Large intestine (tissue), 3 donors: ENCODE data around the gene PCBP2. TPM values are rescaled to one million over a fixed set of nuclear protein-coding genes. Genes with fewer than 3 reads are reported as not detected.
"Not testable (repeated sequence)": the region's sequence is repeated elsewhere in the genome, so short reads cannot be mapped to it uniquely, and the experiment has no call there.

Experiments
- DNase-seq, 2 donors: peaks; one replicate each; pipeline versions ENCODE4 v3.0.0 to v3.0.0-alpha.2; 2013
- H3K27ac ChIP-seq: one replicate; pipeline ENCODE4 v1.5.1; 2013; ENCODE audit warnings: low read length
- H3K27me3 ChIP-seq: 2 replicates; pipeline ENCODE4 v1.6.1; 2013; ENCODE audit warnings: low read length; ENCODE audit not compliant: control insufficient read depth, insufficient read depth
- H3K36me3 ChIP-seq: 2 replicates; pipeline ENCODE4 v1.6.1; 2013; ENCODE audit warnings: low read length; ENCODE audit not compliant: control insufficient read depth, insufficient read depth
- H3K4me1 ChIP-seq: one replicate; pipeline ENCODE4 v1.6.1; 2013; ENCODE audit warnings: low read length; ENCODE audit not compliant: control insufficient read depth, insufficient read depth
- H3K4me3 ChIP-seq: one replicate; pipeline ENCODE4 v1.5.1; 2013; ENCODE audit warnings: low read length
- H3K9me3 ChIP-seq: one replicate; pipeline ENCODE4 v1.6.1; 2013; ENCODE audit warnings: mild to moderate bottlenecking, low read depth, low read length, moderate library complexity; ENCODE audit not compliant: control insufficient read depth
- WGBS: methylation state at CpG from one replicate; pipeline ENCODE4 v1.1.5; 2013; ENCODE audit warnings: low lambda C conversion rate; ENCODE audit not compliant: insufficient coverage; 5-methylcytosine and 5-hydroxymethylcytosine counted together
- polyA plus RNA-seq: library from polyadenylated mRNA; unstranded; fragments of 120-200 nt; gene quantifications from one replicate; pipeline ENCODE4 v1.2.1, GENCODE V29; 2013

The PCBP2 gene
- polyA plus RNA-seq, 1 donor, result 765 TPM

DNA sequence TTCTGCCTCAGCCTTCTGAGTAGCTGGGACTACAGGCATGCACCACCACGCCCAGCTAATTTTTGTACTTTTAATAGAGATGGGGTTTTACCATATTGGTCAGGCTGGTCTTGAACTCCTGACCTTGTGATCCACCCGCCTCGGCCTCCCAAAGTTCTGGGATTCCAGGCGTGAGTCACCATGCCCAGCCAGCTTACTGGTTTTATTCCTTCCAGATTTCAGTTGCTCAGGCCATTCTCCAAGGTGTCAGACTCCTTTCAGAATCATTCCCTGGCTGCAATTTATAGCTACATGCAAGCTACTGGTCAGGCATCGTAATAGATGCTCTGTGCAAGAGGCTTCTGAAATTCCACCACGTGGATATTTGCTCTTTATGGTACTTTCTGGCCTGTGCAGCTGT lies 29.6 kb downstream of the PCBP2 start:
- Histone ChIP-seq H3K4me1 (peaks cover 17% of the 10 kb centered on the region), H3K36me3 (peaks cover 92% of the 10 kb centered on the region)

DNA sequence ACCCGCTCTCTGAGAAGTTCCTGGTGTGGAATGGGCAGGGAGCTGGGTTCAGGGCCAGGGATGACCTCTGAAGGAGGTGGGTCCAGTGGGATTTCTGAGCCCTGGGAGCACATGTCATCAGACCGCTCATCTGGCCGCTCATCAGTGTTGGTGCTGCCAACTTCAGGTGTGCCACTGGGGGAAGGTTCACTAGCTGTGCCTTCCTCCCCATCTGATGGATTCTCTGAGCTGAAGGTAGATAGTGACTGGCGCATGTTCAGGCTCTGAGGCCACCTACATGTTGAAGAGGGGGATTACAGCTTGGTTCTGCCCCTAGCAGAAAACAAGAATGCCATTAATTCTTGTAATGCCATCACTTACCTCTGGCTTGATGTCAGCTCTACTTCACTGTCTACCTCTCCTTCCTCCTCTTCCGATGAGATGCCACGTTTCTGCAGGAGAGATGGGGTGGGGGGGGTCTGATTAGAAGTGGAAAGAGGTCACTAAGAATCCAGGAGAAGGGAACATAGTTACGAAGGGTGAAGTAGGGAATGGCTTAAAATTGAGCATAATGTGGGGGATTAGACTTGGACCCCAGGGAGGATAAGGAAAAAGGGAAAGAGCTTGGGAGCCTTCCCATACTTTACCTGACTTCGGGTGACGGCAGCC lies 30.2 kb downstream of the PCBP2 start:
- Histone ChIP-seq H3K27ac (no peak overlapping the region), H3K4me1 (peaks cover 17% of the 10 kb centered on the region), H3K27me3 (no peaks in the 10 kb centered on the region), H3K9me3 (peaks cover 2% of the 10 kb centered on the region), H3K36me3 (peaks cover 92% of the 10 kb centered on the region), H3K4me3 (no peak overlapping the region)
- DNase-seq, result no peak
- WGBS, result 100% methylated on average over 1 of the region's 9 CpGs

More for the DNA sequence above, 29.6 kb downstream of the PCBP2 start:
- H3K27ac ChIP-seq, H3K4me3 ChIP-seq, H3K9me3 ChIP-seq, DNase-seq, H3K27me3 ChIP-seq: not testable (repeated sequence)
- WGBS, result 92% methylated on average over 2 of the region's 6 CpGs

DNA sequence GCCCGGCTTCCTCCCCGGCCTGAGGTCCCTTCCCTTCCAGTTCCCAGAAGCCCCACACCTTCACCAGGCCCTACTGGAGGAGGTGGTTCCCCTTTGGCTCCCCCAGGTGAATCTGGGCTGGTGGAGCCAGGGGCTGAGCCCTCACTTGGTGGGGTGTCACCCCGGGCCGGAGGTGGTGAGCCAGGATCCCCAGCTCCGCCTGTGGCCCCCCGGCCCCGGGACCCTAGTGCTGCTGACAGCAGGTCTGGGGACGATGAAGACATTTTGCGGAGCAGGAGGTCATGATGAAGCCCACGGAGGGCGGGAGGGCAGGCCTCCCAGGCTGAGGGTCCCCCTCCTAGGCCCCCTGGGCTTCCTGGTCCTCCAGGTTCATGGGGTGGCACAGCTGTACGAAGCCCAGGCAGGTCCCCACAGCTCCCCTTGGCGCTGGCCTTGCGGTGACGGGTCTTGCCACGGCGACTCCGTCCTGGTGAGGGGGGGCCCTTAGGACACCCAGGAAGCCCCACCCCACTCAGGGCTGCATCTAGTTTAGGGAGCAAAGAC lies 30.8 kb downstream of the PCBP2 start:
- DNase-seq, result no peak
- peaks cover 93% of the 10 kb centered on the region for H3K36me3 ChIP-seq
- H3K4me3 ChIP-seq, result no peak overlapping the region
- H3K4me1 ChIP-seq, result peaks cover 17% of the 10 kb centered on the region
- WGBS, result no CpG with 5 or more reads among the region's 18 CpGs
- H3K9me3 ChIP-seq, result peaks cover 2% of the 10 kb centered on the region
- no peak overlapping the region for H3K27ac ChIP-seq
- no peaks in the 10 kb centered on the region for H3K27me3 ChIP-seq

DNA sequence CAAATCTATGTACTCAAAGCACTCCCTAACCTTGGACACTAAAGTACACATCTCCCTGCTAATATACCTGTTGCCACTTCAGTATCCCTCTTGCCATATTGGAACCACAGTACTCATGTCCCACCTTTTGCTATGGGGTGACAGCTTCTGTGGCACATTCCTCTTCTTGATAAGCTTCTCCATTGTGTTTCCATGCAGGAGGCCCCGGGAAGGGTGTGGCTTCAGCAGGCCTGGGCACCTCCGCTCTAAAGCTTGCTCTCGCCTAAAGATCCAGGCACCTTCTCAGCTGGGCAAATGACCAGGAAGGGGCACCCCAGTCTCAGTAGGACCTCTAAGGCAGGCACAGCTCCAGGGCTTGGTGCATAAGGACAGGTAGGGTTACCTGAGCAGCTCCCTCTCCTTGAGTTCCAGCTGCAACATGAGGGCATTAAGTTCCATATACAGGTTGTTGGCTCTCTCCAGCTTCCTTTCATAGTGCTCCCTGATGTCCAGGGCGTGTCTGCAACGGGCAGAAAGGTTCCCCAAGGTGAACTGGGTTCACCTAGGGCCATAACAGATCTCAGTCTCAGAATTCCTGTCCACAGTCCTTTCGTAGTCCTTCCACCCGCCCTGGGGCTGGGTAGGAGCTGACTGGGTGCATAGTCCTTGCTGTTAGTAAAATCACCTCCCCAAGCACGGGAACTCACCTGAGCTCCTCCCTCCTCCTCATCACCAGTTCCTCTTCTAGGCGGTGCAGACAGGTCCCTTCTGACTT lies 31.5 kb downstream of the PCBP2 start:
- DNase-seq, result peak; percentile 65 to 82
- no CpG with 5 or more reads among the region's 9 CpGs for WGBS
- peaks cover 2% of the 10 kb centered on the region for H3K9me3 ChIP-seq
- peaks cover 91% of the 10 kb centered on the region for H3K36me3 ChIP-seq
- peaks cover 17% of the 10 kb centered on the region for H3K4me1 ChIP-seq
- no peak overlapping the region for H3K27ac ChIP-seq
- no peak overlapping the region for H3K4me3 ChIP-seq
- no peaks in the 10 kb centered on the region for H3K27me3 ChIP-seq

DNA sequence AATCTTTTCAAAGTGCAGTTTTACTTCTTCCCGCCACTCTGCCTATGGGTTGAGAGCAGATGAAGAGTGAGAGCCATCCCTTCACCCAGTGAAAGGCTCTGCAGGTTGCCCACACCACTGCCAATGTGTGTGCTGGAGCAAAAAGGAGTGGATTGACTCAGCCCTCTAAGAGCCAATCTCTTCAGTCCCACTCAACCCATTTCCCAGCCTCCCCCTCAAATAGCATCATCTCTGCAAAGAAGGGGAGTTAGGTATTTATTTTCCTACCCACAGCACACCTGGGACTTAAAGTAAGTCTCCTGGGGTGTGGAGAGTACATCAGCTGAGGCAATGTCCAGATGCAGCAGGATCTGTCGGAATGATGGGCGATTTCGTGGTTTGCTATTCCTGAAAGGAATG lies 32.1 kb downstream of the PCBP2 start:
- peaks cover 85% of the 10 kb centered on the region for H3K36me3 ChIP-seq
- peaks cover 2% of the 10 kb centered on the region for H3K9me3 ChIP-seq
- no CpG with 5 or more reads among the region's 4 CpGs for WGBS
- H3K4me3 ChIP-seq, result no peak overlapping the region
- DNase-seq, result no peak
- peak overlapping the region; percentile 14 for H3K27ac ChIP-seq
- no peaks in the 10 kb centered on the region for H3K27me3 ChIP-seq
- H3K4me1 ChIP-seq, result peaks cover 17% of the 10 kb centered on the region

DNA sequence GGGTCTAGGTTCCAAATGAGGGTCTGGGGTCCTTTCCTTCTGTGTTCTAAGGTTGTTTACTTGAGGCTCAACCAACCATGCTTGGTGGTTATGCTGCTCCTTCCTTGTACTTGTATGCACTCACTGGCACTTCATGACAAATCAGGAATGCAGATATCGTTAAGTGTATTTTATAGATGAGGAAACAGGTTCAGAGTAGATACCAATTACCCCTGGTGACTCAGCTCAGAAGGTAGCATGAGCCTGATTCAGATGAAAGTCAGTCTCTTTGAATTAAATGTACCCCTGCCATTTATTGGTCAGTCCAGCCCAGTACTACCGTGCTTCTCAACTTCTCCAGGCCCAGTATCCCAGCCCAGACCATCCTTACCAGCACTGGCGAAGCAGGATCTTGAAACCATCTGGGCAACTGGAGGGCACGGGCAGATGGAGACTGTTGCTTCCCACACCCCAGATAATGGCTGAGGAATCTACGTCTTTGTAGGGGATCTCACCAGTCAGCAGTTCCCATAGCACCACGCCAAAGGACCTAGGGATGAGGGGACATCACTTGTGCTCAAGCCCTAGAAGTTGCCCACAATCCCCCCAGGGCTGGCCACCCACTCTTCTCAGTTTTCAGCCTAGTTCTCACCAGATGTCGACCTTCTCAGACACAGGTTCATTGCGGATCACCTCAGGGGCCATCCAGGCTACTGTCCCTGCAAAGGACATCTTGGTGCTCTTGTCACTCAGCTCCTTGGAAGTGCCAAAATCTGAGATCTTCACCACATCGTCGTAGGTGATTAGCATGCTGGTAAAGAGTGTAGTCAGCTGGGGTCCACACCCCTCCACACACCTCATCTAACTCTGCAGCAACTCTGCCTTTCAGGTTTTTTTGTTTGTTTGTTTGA lies 33.0 kb downstream of the PCBP2 start:
- Histone ChIP-seq H3K9me3 (peaks cover 2% of the 10 kb centered on the region), H3K27me3 (no peaks in the 10 kb centered on the region), H3K27ac (no peak overlapping the region), H3K4me1 (peaks cover 22% of the 10 kb centered on the region), H3K4me3 (no peak overlapping the region), H3K36me3 (peaks cover 78% of the 10 kb centered on the region)
- DNase-seq, result no peak
- no CpG with 5 or more reads among the region's 10 CpGs for WGBS

DNA sequence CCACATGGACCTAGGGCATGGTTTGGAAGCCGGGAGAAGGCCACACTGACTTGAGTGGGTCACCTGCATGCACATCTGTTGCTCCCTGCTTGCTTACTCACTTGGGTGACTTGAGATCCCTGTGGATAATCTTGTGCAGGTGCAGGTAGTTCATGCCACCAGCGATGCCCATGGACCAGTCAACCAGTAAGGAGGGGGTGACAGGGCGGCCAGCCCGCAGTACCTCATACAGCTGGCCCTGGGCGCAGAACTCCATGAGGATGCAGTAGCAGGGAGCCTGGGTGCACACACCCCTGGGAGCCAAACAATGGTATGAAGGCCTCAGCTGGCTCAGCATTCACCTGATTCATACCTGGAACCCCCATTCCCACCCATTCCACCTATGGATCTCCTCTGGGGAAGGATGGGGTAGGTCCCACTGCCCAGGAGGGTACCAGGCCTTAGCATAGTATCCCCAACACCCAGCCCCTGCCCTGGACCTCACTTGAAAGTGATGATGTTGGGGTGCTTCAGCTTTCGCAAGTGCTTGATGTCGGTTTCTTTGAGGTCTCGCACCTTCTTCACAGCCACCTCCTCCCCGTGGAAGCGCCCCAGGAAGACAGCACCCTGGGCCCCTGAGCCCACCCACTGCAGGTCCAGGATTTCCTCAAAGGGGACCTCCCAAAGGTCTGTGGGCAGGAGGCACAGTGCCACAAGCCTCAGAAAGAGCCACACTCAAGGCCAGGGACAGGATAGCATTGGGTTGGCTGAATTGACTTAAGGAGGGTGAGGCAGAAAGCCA lies 34.2 kb downstream of the PCBP2 start:
- peaks cover 22% of the 10 kb centered on the region for H3K4me1 ChIP-seq
- H3K4me3 ChIP-seq, result no peak overlapping the region
- no peaks in the 10 kb centered on the region for H3K27me3 ChIP-seq
- H3K27ac ChIP-seq, result no peak overlapping the region
- WGBS, result no CpG with 5 or more reads among the region's 10 CpGs
- peaks cover 2% of the 10 kb centered on the region for H3K9me3 ChIP-seq
- peaks cover 66% of the 10 kb centered on the region for H3K36me3 ChIP-seq
- DNase-seq, result no peak

DNA sequence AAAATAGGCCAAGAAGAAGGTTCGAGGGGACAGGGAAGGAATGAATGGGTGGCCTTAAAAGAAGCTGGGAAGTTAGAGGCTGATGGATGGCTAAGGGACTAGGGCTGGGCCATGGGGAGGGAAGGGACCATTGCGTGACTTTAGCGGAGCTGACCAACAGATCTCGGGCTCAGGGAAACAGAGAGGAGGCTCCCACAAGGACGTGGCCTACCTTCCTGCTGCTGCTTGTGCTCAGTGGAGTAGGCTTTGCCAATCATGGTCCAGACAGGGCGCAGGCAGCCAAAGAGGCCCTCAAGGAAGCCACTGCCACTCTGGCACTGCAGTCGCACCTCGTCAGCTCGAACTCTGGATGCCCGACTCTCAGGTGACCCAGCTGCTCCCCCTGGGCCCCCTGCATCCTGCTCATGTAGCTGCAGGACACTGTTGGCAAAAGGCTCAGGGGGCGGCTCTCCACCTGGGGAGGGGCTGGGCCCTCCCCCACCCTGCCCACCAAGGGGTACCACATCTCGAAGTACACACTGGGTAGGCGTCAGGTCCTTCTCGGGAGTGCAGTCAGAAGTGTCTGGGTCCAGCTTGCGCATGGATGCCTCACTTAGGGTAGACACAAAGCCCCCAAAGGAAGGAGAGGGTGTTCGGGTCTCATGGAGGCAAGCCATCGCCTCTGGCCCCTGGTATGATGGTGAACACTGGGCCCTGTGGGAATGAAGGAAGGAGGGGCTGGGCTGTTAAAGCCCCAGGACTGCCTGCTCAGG lies 35.0 kb downstream of the PCBP2 start:
- Histone ChIP-seq H3K27me3 (no peaks in the 10 kb centered on the region), H3K9me3 (peaks cover 2% of the 10 kb centered on the region), H3K27ac (no peak overlapping the region), H3K36me3 (peaks cover 60% of the 10 kb centered on the region), H3K4me1 (peaks cover 22% of the 10 kb centered on the region), H3K4me3 (no peak overlapping the region)
- WGBS, result 80% methylated on average over 1 of the region's 17 CpGs
- DNase-seq, result no peak

DNA sequence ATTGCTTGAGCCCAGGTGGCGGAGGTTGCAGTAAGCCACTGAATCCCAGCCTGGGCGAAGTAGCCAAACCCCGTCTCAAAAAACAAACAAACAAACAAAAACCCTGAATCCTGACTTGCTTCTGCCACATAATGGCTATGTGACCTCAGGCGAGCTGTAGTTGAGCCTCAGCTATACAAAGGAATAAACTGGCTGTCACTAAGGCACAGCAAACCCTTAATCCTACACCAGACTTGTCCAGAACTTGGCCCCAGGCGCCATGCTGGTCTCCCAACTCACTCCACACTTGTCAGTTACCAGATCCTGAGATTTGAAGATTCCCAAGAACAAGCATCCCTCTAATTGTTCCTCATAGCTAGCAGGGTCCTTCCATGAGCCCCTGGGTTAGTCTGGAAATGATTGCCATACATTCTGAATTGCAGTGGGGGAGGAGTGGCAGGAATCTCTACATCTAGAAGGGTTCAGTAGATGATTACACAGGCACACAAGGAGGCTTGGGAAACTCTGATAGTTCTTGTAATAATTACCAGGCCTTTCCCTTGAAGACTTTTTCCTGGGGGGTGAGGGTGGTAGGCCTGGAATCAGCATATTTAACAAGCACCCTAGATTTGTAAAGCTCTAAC lies 37.5 kb downstream of the PCBP2 start:
- no peak for DNase-seq
- H3K4me3 ChIP-seq, result no peak overlapping the region
- peaks cover 24% of the 10 kb centered on the region for H3K4me1 ChIP-seq
- WGBS, result no CpG with 5 or more reads among the region's 5 CpGs
- H3K9me3 ChIP-seq, result no peaks in the 10 kb centered on the region
- no peaks in the 10 kb centered on the region for H3K27me3 ChIP-seq
- H3K27ac ChIP-seq, result no peak overlapping the region
- peaks cover 36% of the 10 kb centered on the region for H3K36me3 ChIP-seq
